Measurements from ENCODE around the gene DMD.

The DMD gene

GRCh38 chrX:31301941-31302340 lies 1909.4 kb downstream of the DMD start:
- no peak for DNase-seq (ENCODE audit: low spot score)
- no peak for TF ChIP-seq CTCF (IDR thresholded peaks at IDR 0.05; ENCODE audit: borderline replicate concordance, control extremely low read depth, extremely low read depth, insufficient read depth, missing control alignments)
- in situ Hi-C loops (cut with MboI; ENCODE audit: low sequenced_read_pairs, unreplicated experiment): no loop called here

GRCh38 chrX:31301203-31301602 lies 1910.1 kb downstream of the DMD start:
- TF ChIP-seq CTCF (IDR thresholded peaks at IDR 0.05; ENCODE audit: borderline replicate concordance, control extremely low read depth, extremely low read depth, insufficient read depth, missing control alignments): no peak
- DNase-seq (ENCODE audit: low spot score): no peak
- in situ Hi-C loops (cut with MboI; ENCODE audit: low sequenced_read_pairs, unreplicated experiment): no loop called here

- DNase-seq (ENCODE audit: low spot score): no peak
- in situ Hi-C loops (cut with MboI; ENCODE audit: low sequenced_read_pairs, unreplicated experiment): loop anchor here (10.0 kb wide), 1 partner anchor 264 kb away; no protein-coding TSS in a partner anchor
These were observed 1912.4 kb downstream of the DMD start for GRCh38 chrX:31298916-31299315.

GRCh38 chrX:31297881-31298280 lies 1913.5 kb downstream of the DMD start:
- no peak for DNase-seq (ENCODE audit: low spot score)
- in situ Hi-C loops (cut with MboI; ENCODE audit: low sequenced_read_pairs, unreplicated experiment): loop anchor here (10.0 kb wide), 1 partner anchor 263 kb away; no protein-coding TSS in a partner anchor
- TF ChIP-seq CTCF (IDR thresholded peaks at IDR 0.05; ENCODE audit: borderline replicate concordance, control extremely low read depth, extremely low read depth, insufficient read depth, missing control alignments): no peak

More at GRCh38 chrX:31298916-31299315, 1912.4 kb downstream of the DMD start:
- TF ChIP-seq CTCF (IDR thresholded peaks at IDR 0.05; ENCODE audit: borderline replicate concordance, control extremely low read depth, extremely low read depth, insufficient read depth, missing control alignments): no peak

- in situ Hi-C loops (cut with MboI; ENCODE audit: low sequenced_read_pairs, unreplicated experiment): loop anchor here (10.0 kb wide), 1 partner anchor 260 kb away; no protein-coding TSS in a partner anchor
- TF ChIP-seq CTCF (IDR thresholded peaks at IDR 0.05; ENCODE audit: borderline replicate concordance, control extremely low read depth, extremely low read depth, insufficient read depth, missing control alignments): no peak
- no peak for DNase-seq (ENCODE audit: low spot score)
These were observed 1916.9 kb downstream of the DMD start for GRCh38 chrX:31294475-31294874.

GRCh38 chrX:31293409-31293808 lies 1917.9 kb downstream of the DMD start:
- in situ Hi-C loops (cut with MboI; ENCODE audit: low sequenced_read_pairs, unreplicated experiment): loop anchor here (10.0 kb wide), 1 partner anchor 259 kb away; no protein-coding TSS in a partner anchor
- peak; percentile 8 for DNase-seq (ENCODE audit: low spot score)
- peak; percentile 40 for TF ChIP-seq CTCF (IDR thresholded peaks at IDR 0.05; ENCODE audit: borderline replicate concordance, control extremely low read depth, extremely low read depth, insufficient read depth, missing control alignments)

Data from GM13976 (cell line).